ENCODE results near the gene EHBP1L1.

Gene EHBP1L1

DNA sequence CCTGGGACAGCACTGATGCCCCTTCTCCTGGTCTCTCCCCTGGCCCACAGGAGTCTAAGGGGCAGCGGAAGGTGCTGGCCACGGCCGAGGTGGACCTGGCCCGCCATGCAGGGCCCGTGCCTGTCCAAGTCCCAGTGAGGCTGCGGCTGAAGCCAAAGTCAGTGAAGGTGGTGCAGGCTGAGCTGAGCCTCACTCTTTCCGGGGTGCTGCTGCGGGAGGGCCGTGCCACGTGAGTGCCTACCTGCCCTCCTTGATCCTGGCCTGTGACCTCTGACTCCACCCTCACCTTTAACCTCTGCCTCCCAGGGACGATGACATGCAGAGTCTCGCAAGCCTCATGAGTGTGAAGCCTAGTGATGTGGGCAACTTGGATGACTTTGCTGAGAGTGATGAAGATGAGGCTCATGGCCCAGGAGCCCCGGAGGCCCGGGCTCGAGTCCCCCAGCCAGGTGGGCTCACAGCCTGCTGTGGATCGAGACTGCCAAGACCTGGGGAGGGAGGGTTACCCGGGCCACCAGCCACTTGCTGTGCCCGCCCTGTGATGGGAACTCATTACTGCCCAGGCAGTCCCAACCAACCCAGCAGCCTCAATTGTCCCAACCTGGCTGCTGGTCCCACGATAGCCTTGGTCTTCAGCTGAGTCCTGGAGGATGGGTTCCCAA, 4.3 kb downstream of the EHBP1L1 start:
- no peak for DNase-seq

DNA sequence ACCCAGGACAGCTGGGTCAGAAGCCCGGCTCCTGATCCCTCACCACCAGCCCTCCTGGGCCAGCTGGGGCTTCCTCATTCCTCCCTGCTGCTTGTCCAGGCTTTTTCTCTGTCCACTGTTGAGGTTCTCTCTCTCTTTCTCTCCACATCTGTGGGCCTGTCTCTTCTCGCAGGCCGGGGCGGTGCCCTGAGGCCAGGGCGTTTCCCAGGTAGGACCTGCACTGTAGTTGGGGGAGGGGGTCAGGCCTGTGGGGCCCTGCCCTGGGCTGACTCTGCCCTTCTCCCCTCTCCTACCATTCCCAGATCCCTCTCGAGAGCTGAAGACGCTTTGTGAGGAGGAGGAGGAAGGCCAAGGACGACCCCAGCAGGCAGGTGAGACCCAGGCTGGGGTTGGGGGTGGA, 4.9 kb downstream of the EHBP1L1 start:
- no peak for DNase-seq

DNA sequence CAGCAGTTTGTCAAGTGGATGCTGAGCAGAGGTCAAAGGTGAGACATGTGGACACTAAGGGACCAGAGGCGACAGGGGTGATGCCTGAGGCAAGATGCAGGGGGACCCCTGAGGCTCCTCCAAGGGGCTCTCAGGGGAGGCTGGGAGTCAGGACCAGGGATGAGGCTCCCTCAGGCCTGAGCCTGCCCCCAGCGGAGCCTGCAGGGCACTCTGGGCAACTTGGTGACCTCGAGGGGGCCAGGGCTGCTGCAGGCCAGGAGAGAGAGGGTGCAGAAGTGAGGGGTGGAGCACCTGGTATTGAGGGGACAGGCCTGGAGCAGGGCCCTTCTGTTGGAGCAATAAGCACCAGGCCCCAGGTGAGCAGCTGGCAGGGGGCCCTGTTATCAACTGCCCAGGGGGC, 6.1 kb downstream of the EHBP1L1 start:
- DNase-seq, result no peak

DNA sequence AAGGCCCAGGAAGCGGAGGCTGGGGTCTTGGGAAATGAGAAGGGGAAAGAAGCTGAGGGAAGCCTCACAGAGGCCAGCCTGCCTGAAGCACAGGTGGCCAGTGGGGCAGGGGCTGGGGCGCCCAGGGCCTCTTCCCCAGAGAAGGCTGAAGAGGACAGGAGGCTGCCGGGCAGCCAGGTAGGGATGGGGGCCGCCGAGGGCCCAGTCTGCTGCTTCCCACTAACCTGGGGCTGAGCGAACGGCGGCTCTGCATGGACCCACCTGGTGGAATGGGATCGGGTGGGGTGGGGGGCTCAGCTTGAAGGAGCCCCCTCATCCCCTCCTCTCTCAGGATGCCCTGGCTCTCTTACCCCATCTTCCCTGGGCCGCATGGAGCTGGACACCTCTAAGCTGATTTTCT, 7.7 kb downstream of the EHBP1L1 start:
- DNase-seq, result no peak

DNA sequence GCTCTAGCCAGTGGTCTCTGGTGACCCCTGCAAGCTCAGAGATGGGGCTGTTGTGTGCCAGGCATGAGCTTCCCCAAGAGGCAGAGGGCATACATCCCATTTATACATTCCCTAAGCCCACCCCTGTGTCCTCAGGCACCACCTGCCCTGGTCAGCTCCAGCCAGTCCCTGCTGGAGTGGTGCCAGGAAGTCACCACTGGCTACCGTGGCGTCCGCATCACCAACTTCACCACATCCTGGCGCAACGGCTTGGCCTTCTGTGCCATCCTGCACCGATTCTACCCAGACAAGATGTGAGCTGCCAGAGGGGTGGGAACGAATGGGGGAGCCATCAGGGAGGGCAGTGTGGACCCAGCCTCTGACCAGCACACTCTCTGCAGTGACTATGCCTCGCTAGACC, 8.3 kb downstream of the EHBP1L1 start:
- DNase-seq, result no peak

DNA sequence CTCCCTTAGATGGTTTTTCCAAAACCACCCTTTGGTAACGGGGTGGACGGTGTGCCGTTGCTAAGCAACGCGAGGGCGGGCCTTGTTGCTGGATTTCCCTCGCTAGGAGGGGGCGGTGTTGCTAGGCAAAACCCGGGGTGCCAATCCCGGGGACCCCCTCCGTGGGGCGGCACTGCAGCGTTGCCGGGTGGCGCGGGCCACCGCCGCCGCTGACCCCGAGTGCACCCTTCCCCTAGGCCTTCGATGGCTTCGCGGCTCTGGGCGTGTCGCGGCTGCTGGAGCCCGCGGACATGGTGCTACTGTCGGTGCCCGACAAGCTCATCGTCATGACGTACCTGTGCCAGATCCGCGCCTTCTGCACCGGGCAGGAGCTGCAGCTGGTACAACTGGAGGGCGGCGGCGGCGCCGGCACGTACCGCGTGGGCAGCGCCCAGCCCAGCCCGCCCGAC, 8.9 kb downstream of the EHBP1L1 start:
- no peak for DNase-seq

DNA sequence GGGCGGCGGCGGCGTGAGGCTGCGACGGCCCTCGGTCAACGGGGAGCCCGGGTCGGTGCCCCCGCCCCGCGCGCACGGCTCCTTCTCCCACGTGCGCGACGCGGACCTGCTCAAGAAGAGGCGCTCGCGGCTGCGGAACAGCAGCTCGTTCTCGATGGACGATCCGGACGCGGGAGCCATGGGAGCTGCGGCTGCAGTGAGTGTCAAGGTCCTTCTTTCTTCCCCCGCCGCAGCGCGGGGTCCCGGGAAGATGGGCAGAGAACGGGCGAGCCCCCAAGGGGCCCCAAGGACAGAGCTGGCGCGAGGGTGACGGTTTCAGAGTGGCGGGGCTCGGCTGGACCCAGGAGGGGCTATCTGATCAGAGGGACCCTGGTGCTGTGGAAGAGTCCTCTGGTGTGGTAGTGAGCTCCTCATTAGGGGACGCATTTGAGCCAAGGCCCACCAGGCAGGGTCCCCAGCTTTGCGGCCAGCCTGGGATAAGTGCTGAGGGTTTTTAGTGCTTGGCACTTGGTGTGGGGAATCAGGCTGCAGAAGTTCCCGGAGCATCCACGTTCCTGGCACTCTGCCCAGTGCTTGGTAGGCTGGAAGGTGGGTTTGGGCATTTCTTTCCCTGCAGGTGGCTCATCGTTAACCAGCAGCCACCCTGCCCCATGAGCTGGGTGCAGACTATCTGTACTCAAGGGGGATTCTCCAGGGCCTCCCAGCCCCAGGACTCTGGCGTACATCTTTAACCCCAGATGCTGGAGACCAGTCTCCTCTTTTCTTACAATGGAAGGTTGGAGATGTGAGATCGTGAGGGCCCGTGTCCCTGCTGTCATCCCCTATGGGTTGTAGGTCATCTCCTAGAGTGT, 9.8 kb downstream of the EHBP1L1 start:
- no peak for DNase-seq

DNA sequence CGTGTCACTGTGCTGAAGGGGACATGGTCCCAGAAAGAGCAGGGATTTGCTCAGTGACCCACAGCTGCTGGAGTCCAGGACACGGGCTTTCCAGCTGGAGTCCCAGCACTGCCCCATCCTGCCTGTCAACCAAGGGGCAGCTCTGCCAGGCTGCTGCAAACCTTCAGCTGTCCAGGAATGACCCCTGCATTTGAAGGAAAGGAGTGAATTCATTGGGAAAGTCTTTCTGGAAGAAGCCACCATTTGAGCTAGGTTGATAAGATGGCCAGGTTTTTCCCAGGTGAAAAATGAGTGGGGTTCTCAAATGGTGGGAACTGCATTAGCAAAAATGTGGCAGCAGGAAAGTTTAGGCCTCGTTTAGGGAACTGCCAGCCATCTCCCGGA, 10.4 kb downstream of the EHBP1L1 start:
- DNase-seq, result no peak

DNA sequence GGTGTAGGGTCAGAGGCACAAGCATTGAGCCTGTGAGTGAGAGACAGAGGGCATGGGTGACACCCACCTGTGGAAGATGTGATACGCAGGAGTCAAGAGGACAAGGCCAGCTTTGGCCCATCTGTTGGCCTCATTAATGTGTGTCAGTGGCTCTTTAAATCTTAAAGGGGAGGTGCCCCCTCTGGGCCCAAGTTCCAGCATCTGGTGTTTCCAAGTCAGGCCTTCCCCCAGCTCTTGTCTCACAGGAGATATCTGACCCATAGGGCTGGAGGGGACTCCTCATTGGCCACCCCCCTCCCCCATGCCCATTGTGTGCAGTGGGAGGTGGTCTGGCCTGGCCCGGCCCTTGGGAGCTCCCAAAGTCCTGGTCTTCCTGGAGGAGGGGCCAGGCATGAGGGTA, 10.8 kb downstream of the EHBP1L1 start:
- no peak for DNase-seq

DNA sequence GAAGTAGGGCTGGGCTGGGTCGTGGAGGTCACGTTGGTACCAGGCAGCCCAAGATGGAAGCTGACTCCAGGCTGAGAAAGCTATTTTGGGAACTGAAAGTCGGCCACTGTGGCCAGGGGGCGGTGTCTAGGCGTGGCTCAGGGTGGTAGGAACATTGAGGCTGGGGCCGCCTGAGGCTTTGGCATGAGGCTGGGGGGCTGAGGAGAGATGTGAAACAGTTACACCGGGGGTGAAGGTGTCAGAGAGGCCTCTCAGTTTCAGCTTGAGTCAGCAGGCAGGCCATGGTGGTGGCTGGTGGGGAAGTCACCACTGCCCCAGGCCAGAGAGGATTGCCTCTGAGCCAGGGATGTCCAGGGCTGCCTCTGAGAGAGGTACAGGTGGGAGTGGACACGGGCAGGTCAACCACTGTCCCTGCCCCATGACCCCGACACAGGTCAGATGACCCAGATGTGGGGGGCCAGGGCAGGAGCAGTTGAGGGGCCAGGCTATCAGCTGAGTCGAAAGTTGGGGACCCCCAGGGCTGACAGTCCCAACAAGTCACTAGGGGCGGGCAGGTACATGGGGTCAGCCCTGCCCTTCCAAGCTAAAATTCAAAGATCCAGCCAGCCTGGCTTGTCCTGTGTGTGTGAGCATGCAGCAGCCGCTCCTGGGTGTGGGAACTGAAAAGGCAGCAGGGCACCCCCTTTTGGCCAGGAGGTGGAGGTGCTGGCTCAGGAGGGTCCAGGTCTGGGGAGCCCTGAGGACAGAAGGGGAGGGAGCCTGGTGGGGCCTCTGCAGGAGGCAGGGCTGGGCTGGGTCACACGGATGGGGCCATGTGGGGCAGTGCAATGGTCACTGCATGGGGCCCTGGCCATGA, 12.6 kb downstream of the EHBP1L1 start:
- no peak for DNase-seq

DNA sequence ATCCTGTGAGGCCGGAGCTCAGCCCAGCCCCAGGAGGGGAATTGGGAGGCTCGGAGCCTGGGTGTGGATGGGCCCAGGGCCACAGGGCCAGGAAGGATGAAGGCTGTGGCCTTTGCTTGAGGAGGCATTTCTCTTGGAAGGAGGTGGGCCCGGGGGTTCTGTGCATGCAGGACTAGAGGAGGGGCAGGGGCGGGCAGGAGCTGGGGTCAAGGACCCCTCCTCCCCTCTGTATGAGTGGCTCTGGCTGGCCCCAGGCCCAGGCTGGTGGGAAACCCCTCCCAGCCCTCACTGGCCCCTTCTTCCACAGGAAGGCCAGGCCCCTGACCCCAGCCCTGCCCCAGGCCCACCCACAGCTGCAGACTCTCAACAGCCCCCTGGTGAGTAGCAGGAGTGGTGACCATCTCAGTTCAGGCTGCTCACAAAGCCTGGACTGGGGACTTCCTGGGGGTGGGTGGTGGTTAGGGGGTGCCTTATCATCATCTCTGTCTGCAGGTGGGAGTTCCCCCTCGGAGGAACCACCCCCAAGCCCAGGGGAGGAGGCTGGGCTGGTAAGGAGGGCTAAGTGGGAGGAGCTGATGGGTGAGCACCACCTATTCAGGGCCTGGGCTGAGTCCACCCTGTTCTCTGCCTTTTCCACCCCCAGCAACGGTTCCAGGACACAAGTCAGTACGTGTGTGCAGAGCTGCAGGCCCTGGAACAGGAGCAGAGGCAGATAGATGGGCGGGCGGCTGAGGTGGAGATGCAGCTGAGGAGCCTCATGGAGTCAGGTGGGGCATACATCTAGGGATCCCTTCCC, 13.8 kb downstream of the EHBP1L1 start:
- no peak for DNase-seq

DNA sequence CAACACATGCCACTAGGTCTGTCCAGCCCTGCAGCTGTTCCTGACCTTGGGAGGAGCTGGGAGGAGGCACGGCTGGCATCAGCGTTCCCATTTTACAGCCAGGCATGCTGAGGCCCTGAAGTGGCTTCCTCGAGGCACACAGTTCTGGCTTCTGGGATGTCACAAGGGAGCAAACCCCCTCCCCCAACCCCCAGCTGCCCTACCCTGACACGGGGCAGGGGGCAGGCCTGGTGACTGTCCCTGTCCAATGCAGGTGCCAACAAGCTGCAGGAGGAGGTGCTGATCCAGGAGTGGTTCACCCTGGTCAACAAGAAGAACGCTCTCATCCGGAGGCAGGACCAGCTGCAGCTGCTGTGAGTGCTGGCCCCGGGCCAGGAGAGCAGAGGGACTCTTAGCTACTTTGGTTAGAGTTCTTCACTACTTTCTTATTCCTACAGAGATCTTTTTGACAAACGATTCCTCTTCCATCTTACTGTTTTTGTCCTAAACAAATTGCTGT, 14.4 kb downstream of the EHBP1L1 start:
- DNase-seq, result no peak

DNA sequence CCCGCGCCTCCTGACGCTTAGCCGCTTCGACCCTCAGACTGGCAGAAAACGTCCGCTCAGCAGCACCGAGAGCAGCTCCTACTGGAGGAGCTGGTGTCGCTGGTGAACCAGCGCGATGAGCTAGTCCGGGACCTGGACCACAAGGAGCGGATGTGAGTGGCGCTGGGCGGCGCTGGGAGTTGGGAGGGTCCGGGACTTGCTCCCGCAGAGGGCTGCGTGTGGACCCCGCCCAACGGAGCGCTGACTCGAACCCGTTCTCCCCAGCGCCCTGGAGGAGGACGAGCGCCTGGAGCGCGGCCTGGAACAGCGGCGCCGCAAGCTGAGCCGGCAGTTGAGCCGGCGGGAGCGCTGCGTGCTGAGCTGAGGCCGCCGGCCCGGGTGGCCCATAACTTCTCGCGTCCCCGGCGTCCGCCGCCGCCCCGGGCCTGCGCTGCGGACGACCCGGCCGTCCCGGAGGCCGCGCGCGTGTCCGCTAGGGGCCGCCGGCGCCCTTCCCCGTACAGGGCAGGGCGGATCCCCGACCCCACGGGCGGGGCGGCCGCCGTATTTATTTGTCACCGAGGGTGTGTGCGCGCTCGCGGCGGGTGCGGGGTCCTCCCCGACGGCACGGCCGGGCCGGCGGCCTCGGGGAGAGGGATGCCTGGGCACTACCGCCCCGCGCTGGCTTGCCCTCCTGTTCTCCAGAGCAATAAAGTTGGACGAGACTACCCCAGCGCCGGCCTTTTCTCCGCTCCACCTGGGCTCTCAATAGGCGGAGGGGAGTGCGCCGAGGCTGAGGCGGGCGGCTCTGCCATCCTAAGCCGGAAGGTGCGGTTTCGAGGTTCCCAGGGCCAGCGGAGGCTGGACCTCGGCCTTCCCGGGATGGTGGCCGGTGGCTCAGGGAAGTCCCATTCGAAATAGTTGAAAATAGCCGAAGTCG, 16.3 kb downstream of the EHBP1L1 start:
- no peak for DNase-seq

DNA sequence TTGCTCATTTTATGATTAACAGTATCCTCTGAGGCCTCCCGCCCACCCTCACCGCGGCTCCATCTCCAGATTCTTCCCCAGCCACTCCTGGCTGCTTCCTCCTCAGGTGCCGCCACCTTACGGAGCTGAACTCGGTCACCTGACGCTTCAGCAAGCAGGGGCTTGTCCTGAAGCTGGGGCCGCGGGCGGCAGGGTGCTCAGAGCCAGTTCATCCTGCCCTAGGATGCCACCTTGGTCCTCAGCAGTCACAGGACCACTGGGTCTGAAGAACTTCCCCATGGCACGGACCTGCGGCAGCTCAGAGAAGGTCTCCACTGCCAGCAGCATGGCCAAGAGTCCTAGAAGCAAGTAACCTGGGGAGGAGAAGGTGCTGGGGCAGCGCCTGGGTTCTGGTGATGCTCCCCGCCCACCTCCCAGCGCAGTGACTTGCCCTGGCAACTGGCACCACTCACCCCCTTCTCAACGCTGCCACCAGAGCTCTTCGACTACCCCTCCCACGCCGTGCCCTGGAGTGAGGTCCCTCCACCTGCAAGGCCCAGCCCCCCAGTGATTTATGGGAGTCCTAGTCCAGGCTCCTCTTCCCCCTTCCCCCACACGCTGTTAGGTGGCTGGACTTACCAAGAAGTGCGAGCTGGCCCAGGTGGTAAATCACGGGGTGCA, 17.1 kb downstream of the EHBP1L1 start:
- DNase-seq, result no peak

DNA sequence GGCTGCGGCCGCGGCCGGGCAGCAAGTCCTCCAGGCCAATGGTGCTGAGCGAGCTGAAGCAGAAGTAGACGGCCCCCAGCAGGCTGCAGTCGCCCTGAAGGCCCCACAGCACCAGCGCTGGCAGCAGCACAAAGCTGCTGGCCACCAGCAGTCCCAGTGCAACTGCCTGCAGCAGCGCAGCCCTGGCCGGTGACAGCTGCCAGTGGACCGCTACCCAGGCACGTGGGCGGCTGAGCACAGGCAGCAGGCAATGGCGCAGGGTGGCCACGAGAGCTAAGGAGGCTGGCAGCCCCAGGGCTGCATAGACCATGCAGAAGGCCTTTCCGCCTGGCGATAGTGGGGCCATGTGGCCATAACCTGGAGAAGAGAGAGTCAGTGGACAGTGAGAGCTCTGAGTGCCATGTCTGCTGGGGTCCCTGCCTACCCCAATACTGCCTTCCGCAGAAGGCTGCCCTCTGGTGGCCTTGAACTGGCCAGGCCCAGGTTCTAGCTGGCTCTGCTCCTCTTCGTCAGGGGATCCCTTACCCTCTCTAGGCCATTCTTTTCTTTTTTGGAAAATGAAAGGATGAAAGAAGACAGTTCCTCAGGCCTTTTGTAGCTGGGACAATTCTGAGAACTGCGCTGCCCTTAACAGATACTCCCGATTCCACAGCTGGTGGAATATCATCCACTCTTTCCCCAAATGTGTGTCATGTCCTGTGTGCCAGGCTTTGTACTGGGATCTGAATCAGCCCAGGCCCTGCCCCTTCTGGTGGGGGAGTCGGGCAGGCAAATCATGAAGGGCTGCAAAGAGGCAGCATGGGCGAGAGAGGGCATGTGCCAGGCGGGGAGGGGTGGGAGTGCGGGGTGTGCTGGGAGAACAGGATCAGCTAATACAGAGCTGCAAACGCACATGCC, 17.9 kb downstream of the EHBP1L1 start:
- DNase-seq, result no peak

DNA sequence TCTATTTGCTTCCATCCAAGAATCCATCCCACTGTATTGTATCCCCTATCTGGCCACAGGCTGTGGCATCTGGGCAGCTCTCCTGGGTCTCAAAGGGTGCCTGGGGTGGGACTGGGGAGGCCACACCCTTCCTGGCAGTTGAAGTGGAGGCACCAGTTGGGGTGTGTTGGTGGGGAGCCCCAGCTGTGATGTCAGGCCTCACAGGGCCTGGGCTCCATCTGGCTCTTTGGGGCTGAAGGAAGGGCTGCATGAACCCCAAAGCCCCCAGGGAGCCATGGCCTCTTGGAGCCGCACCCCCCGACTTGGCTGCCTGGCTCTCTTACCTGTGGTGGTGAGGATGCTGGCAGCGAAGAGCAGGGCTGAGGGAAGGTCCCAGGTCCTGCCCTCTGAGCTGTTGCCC, 19.3 kb downstream of the EHBP1L1 start:
- DNase-seq, result no peak

DNA sequence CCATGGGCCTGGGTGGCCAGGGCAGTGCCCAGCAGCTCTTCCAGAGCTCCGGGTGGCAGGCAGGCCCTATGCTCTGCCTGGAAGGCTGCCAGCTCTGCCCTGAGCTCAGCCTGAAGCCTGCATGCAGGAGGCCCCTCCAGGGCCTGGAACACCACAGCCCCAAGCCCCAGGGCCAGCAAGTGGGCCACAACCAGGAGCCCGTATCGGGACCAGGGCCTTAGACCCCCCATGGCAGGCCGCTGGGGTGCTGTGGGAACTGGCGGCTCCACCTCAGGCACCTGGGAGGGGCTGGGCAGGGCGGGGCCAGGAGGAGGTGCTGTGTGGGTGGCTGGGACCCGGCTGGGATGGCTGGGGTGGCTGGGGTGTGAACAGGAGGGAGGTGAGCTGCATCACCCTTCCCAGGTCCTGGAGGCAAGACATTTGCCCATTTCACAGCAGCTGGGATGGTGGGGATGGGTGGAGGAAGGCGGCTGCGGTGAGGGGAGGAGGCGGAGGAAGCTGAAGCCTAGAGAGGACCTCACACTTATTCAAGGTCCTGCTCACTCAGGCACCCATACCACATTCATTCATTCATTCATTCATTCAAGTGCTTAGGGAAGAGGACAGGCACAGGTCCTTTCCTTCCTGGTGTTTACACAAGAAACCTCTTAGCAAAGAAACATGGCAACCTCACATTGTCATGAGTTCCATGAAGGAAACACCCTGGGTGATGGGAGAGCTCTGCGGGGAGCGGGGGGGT, 19.9 kb downstream of the EHBP1L1 start, which contains the start of gene KCNK7:
Gene KCNK7 (minus strand): TSS at position 258 of the 739 bp plus-strand sequence. CDS start 28 bp downstream, at position 230.
- no peak for DNase-seq

DNA sequence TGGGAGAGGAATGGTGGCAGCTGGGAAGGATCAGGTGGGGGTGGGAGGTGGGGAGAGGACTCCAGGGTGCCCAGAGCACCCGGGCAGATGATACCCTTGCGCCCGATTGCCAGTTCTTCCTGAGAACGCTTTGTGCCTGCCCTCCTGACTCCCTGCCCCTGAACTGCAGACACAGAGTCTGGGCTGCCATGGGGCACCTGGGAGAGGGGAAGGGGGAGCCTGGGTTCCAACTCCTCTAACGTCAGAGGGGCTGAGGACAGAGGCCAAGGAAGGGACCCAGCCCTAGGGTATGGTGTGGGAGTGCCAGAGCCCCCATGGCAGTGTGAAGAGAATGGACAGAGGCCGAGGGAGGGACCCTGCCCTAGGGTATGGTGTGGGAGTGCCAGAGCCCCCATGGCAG, 20.7 kb downstream of the EHBP1L1 start:
- DNase-seq, result no peak

DNA sequence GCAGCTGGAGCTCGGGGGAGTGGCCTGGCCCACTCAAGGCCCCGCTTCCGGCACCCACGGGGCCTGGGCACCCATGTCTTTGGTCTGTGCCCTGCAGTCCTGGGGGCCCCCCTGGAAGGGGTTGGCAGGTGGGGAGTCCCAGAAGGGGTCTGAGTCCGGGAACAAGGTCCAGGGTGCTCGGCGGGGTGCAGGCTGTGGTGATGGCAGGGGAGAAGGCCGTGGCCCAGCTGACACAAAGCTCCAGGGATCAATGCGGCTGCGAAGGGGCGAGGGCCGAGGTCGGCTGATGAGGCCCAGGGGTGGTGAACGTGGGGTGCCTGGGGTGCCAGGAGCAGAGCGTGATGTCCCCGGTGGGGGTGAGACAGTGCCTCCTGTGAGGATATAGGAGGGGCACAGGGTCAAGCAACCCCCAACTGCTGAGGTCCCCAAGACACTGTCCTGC, 22.4 kb downstream of the EHBP1L1 start:
- no peak for DNase-seq
